ENCODE data around the gene KLHL36.

GRCh38 chr16:84658690-84659089 lies 10.4 kb downstream of the KLHL36 start:
- no peak for TF ChIP-seq CTCF (IDR thresholded peaks at IDR 0.05)
- no peak for TF ChIP-seq EP300 (IDR thresholded peaks at IDR 0.05)
